SJCRH30 (cell line): ENCODE data around the gene SUMF1. TPM values are rescaled to one million over a fixed set of nuclear protein-coding genes. Genes with fewer than 3 reads are reported as not detected.
"Not testable (repeated sequence)": the region's sequence is repeated elsewhere in the genome, so short reads cannot be mapped to it uniquely, and the experiment has no call there.

Experiments
- DNase-seq, 2 experiments: peaks; one replicate each; pipeline ENCODE4 v3.0.0-alpha.2; 2015 to 2020
- H3K27ac ChIP-seq: fragments of 250-450 bp; sonication (Bioruptor Pico); 2 replicates; pipeline ENCODE4 v1.5.1; 2020; ENCODE audit warnings: mild to moderate bottlenecking, moderate library complexity
- H3K27me3 ChIP-seq: fragments of 250-450 bp; sonication (Bioruptor Pico); 2 replicates; pipeline ENCODE4 v1.5.1; 2020; ENCODE audit warnings: mild to moderate bottlenecking, moderate library complexity
- H3K36me3 ChIP-seq: fragments of 250-450 bp; sonication (Bioruptor Pico); 2 replicates; pipeline ENCODE4 v1.5.1; 2020; ENCODE audit warnings: mild to moderate bottlenecking, moderate library complexity
- H3K4me1 ChIP-seq: fragments of 250-450 bp; sonication (Bioruptor Pico); 2 replicates; pipeline ENCODE4 v1.5.1; 2020; ENCODE audit warnings: mild to moderate bottlenecking, moderate library complexity
- H3K4me3 ChIP-seq: fragments of 250-450 bp; sonication (Bioruptor Pico); 2 replicates; pipeline ENCODE4 v1.5.1; 2020; ENCODE audit warnings: mild to moderate bottlenecking, moderate library complexity
- H3K9me3 ChIP-seq: fragments of 250-450 bp; sonication (Bioruptor Pico); replicated peaks from 2 replicates; pipeline ENCODE4 v1.5.1; 2020; ENCODE audit warnings: mild to moderate bottlenecking, moderate library complexity
- total RNA-seq: library from RNA; depleted of rRNA; stranded (reverse); fragments of >200 nt; shearing (Covaris generic); gene quantifications from 2 replicates; pipeline ENCODE4 v1.2.3, GENCODE V29; 2014

The SUMF1 gene
- total RNA-seq, 1 experiment from 2014 or later = 11.6 TPM

- not testable (repeated sequence) for H3K4me3 ChIP-seq
Observed at GRCh38 chr3:4456780-4457179, 10.3 kb downstream of the SUMF1 start.

GRCh38 chr3:4454142-4454541 lies 12.9 kb downstream of the SUMF1 start:
- DNase-seq = no peak
- no peaks in the 10 kb centered on the region for H3K36me3 ChIP-seq
- H3K4me3 ChIP-seq = no peak overlapping the region
- H3K27me3 ChIP-seq = no peaks in the 10 kb centered on the region
- H3K9me3 ChIP-seq = no peaks in the 10 kb centered on the region
- no peaks in the 10 kb centered on the region for H3K4me1 ChIP-seq
- no peak overlapping the region for H3K27ac ChIP-seq

More at GRCh38 chr3:4456780-4457179, 10.3 kb downstream of the SUMF1 start:
- H3K27ac ChIP-seq, DNase-seq, H3K36me3 ChIP-seq, H3K9me3 ChIP-seq, H3K4me1 ChIP-seq, H3K27me3 ChIP-seq: not testable (repeated sequence)

- H3K4me1 ChIP-seq = no peaks in the 10 kb centered on the region
- DNase-seq = no peak
- no peak overlapping the region for H3K27ac ChIP-seq
- H3K36me3 ChIP-seq = no peaks in the 10 kb centered on the region
- no peaks in the 10 kb centered on the region for H3K27me3 ChIP-seq
- no peaks in the 10 kb centered on the region for H3K9me3 ChIP-seq
- no peak overlapping the region for H3K4me3 ChIP-seq
Observed at GRCh38 chr3:4449043-4449805, 17.8 kb downstream of the SUMF1 start.

GRCh38 chr3:4448187-4448586 lies 18.9 kb downstream of the SUMF1 start:
- H3K36me3 ChIP-seq = no peaks in the 10 kb centered on the region
- no peaks in the 10 kb centered on the region for H3K27me3 ChIP-seq
- no peak overlapping the region for H3K4me3 ChIP-seq
- H3K9me3 ChIP-seq = no peaks in the 10 kb centered on the region
- H3K27ac ChIP-seq = no peak overlapping the region
- no peaks in the 10 kb centered on the region for H3K4me1 ChIP-seq
- DNase-seq = no peak

GRCh38 chr3:4447295-4447999 lies 19.6 kb downstream of the SUMF1 start:
- DNase-seq = no peak
- Histone ChIP-seq H3K4me1 (no peaks in the 10 kb centered on the region), H3K4me3 (no peak overlapping the region), H3K9me3 (no peaks in the 10 kb centered on the region), H3K27me3 (no peaks in the 10 kb centered on the region), H3K27ac (no peak overlapping the region), H3K36me3 (no peaks in the 10 kb centered on the region)

GRCh38 chr3:4440951-4441350 lies 26.1 kb downstream of the SUMF1 start:
- no peak overlapping the region for H3K27ac ChIP-seq
- DNase-seq = no peak
- no peaks in the 10 kb centered on the region for H3K9me3 ChIP-seq
- H3K27me3 ChIP-seq = no peaks in the 10 kb centered on the region
- no peak overlapping the region for H3K4me3 ChIP-seq
- no peaks in the 10 kb centered on the region for H3K4me1 ChIP-seq
- no peaks in the 10 kb centered on the region for H3K36me3 ChIP-seq

- Histone ChIP-seq H3K4me1 (no peaks in the 10 kb centered on the region), H3K27ac (no peak overlapping the region), H3K27me3 (no peaks in the 10 kb centered on the region), H3K4me3 (no peak overlapping the region), H3K36me3 (no peaks in the 10 kb centered on the region), H3K9me3 (no peaks in the 10 kb centered on the region)
- DNase-seq = no peak
Observed at GRCh38 chr3:4438296-4438695, 28.8 kb downstream of the SUMF1 start.

GRCh38 chr3:4432259-4432658 lies 34.8 kb downstream of the SUMF1 start:
- H3K36me3 ChIP-seq = no peaks in the 10 kb centered on the region
- no peak for DNase-seq
- no peak overlapping the region for H3K27ac ChIP-seq
- H3K9me3 ChIP-seq = no peaks in the 10 kb centered on the region
- no peaks in the 10 kb centered on the region for H3K4me1 ChIP-seq
- no peak overlapping the region for H3K4me3 ChIP-seq
- H3K27me3 ChIP-seq = no peaks in the 10 kb centered on the region

GRCh38 chr3:4429648-4430350 lies 37.3 kb downstream of the SUMF1 start:
- H3K4me3 ChIP-seq = no peak overlapping the region

GRCh38 chr3:4426782-4427344 lies 40.2 kb downstream of the SUMF1 start:
- Histone ChIP-seq H3K9me3 (no peaks in the 10 kb centered on the region), H3K27ac (peak overlapping the region; percentile 1; the same call in 1 of the 2 replicates), H3K4me1 (peaks cover 11% of the 10 kb centered on the region), H3K36me3 (no peaks in the 10 kb centered on the region), H3K27me3 (no peaks in the 10 kb centered on the region), H3K4me3 (no peak overlapping the region)
- DNase-seq = peak; percentile 73 to 84

More at GRCh38 chr3:4429648-4430350, 37.3 kb downstream of the SUMF1 start:
- no peaks in the 10 kb centered on the region for H3K36me3 ChIP-seq
- no peak for DNase-seq
- no peaks in the 10 kb centered on the region for H3K27me3 ChIP-seq
- H3K4me1 ChIP-seq = peaks cover 11% of the 10 kb centered on the region
- no peaks in the 10 kb centered on the region for H3K9me3 ChIP-seq
- H3K27ac ChIP-seq = no peak overlapping the region

GRCh38 chr3:4426261-4426781 lies 40.7 kb downstream of the SUMF1 start:
- no peaks in the 10 kb centered on the region for H3K9me3 ChIP-seq
- DNase-seq = no peak
- no peaks in the 10 kb centered on the region for H3K36me3 ChIP-seq
- no peaks in the 10 kb centered on the region for H3K27me3 ChIP-seq
- peak overlapping the region; percentile 1; the same call in 1 of the 2 replicates for H3K27ac ChIP-seq
- H3K4me3 ChIP-seq = no peak overlapping the region
- peaks cover 11% of the 10 kb centered on the region for H3K4me1 ChIP-seq

- Histone ChIP-seq H3K27ac (no peak overlapping the region), H3K4me1 (peaks cover 11% of the 10 kb centered on the region), H3K27me3 (no peaks in the 10 kb centered on the region), H3K9me3 (no peaks in the 10 kb centered on the region), H3K4me3 (no peak overlapping the region), H3K36me3 (no peaks in the 10 kb centered on the region)
- DNase-seq = no peak
Observed at GRCh38 chr3:4425707-4426106, 41.4 kb downstream of the SUMF1 start.

- DNase-seq = no peak
- Histone ChIP-seq H3K4me3 (no peak overlapping the region), H3K36me3 (no peaks in the 10 kb centered on the region), H3K4me1 (peaks cover 11% of the 10 kb centered on the region), H3K27me3 (no peaks in the 10 kb centered on the region), H3K27ac (no peak overlapping the region), H3K9me3 (no peaks in the 10 kb centered on the region)
Observed at GRCh38 chr3:4425055-4425454, 42.0 kb downstream of the SUMF1 start.

- Histone ChIP-seq H3K27me3 (no peaks in the 10 kb centered on the region), H3K27ac (no peak overlapping the region), H3K36me3 (no peaks in the 10 kb centered on the region), H3K4me3 (no peak overlapping the region), H3K4me1 (peaks cover 34% of the 10 kb centered on the region), H3K9me3 (no peaks in the 10 kb centered on the region)
- no peak for DNase-seq
Observed at GRCh38 chr3:4421121-4421520, 45.9 kb downstream of the SUMF1 start.

- Histone ChIP-seq H3K27me3 (no peaks in the 10 kb centered on the region), H3K36me3 (no peaks in the 10 kb centered on the region), H3K4me1 (peaks cover 31% of the 10 kb centered on the region), H3K27ac (no peak overlapping the region), H3K9me3 (no peaks in the 10 kb centered on the region), H3K4me3 (no peak overlapping the region)
- no peak for DNase-seq
Observed at GRCh38 chr3:4419920-4420319, 47.1 kb downstream of the SUMF1 start.
